GM10248 (cell line): ENCODE data around the gene PPFIA1.

Source experiments
- CTCF ChIA-PET: fragments of 300-600 bp; sonication (Branson Sonifier 250); formaldehyde crosslinking; extraction: SDS; loops from one replicate; lab custom pipeline; 2021; ENCODE audit warnings: antibody characterized with exemption; lab: Yijun Ruan, JAX
- POLR2A ChIA-PET: fragments of 350-650 bp; sonication (Branson Sonifier 250); formaldehyde crosslinking; extraction: SDS; loops from one replicate; lab custom pipeline; 2020; ENCODE audit warnings: antibody characterized with exemption; lab: Yijun Ruan, JAX
- DNase-seq: peaks from one replicate; pipeline ENCODE4 v3.0.0; 2012; ENCODE audit errors: extremely low spot score
- CTCF ChIP-seq: IDR thresholded peaks from 2 replicates; pipeline ENCODE4 v1.5.1; 2012; ENCODE audit warnings: mild to moderate bottlenecking, low read depth; ENCODE audit errors: extremely low read depth, missing control alignments, control extremely low read depth

The PPFIA1 gene

GRCh38 chr11:70394211-70394950 is 123.9 kb downstream of the PPFIA1 start:
- POLR2A ChIA-PET: no interaction called here
- TF ChIP-seq CTCF: no peak
- DNase-seq: no peak
- CTCF ChIA-PET: no interaction called here

GRCh38 chr11:70397336-70397982 is 127.0 kb downstream of the PPFIA1 start:
- no peak for TF ChIP-seq CTCF
- ChIA-PET CTCF (interaction anchor here (1.4 kb wide), 1 partner anchor 12 kb away, joined by 3 read pairs; no protein-coding TSS in a partner anchor), POLR2A (no interaction called here)
- no peak for DNase-seq

GRCh38 chr11:70397983-70398833 is 127.7 kb downstream of the PPFIA1 start, which contains the start of gene CTTN:
Gene CTTN (plus strand): TSS chr11:70398529. CDS start chr11:70407298, 8,769 bp downstream.
- POLR2A ChIA-PET: no interaction called here
- DNase-seq: peak; percentile 88
- no peak for TF ChIP-seq CTCF
- CTCF ChIA-PET: interaction anchor here (1.4 kb wide), 1 partner anchor 12 kb away, joined by 3 read pairs; no protein-coding TSS in a partner anchor

GRCh38 chr11:70398834-70399680 is 128.6 kb downstream of the PPFIA1 start:
- POLR2A ChIA-PET: no interaction called here
- TF ChIP-seq CTCF: no peak
- peak; percentile 69 for DNase-seq
- CTCF ChIA-PET: interaction anchor here (1.2 to 1.4 kb wide), 2 partner anchors 11 to 13 kb away, joined by 3 read pairs; no protein-coding TSS in a partner anchor

GRCh38 chr11:70399681-70400112 is 129.2 kb downstream of the PPFIA1 start:
- no peak for DNase-seq
- no peak for TF ChIP-seq CTCF
- ChIA-PET POLR2A (no interaction called here), CTCF (interaction anchor here (1.2 kb wide), 1 partner anchor 12 kb away, joined by 3 read pairs; no protein-coding TSS in a partner anchor)
